ENCODE data around the gene MRGPRE. TPM values are rescaled to one million over a fixed set of nuclear protein-coding genes. Genes with fewer than 3 reads are reported as not detected.

Gene MRGPRE
- polyA plus RNA-seq, 1 donor from 2014 or later = not detected

GRCh38 chr11:3221408-3222002, 10.7 kb downstream of the MRGPRE start:
- H3K9me3 Mint-ChIP-seq = peaks cover 0 to 3% (median 0%) of the 10 kb centered on the region in 3 donors
- H3K27ac Mint-ChIP-seq = no peak overlapping the region
- no peak overlapping the region for H3K4me3 Mint-ChIP-seq
- H3K36me3 Mint-ChIP-seq = no peaks in the 10 kb centered on the region
- peaks cover 17% of the 10 kb centered on the region for H3K27me3 Mint-ChIP-seq
- no peaks in the 10 kb centered on the region for H3K4me1 Mint-ChIP-seq

DNA sequence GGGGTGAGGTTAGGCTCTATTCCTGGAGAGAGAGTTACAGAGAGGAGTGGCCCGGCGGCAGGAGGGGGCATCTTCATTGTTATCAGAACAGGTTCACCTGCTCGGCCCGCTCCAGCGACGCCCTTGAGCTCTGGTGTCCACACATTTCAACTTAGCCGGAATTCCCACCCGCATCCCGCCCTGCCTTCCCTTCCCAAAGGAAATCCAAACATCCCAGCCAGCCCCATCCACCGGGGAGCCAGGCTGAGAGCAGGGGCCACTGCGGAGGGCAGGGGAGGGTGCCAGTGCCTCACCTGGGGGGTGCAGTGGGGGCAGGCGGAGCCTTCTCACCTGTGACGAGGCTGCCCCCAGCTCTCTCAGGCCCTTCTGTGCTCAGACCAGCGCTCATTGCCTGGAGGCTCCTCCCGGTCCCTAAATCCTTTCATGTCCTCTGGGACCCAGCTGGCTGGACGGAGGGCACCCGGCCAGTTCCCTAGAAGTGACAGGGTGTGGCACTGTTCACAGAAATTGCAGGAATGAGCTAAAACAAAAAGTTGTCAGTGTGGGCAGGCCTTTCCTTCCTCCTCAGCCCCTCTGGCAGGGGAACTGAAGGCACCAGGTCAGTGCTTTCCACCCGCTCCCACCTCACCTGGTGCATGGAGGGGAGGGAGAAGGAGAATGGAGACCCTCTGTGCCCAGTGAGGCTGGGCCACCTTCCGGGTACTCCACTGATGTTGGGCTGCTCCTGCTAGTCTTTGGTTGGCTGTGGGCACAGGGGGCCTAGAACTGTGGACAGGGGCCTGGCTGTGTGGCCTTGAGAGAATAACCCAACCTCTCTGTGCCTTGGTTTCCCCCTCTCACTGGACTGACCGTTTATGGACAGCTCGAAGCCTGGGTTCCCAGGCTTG, 11.5 kb downstream of the MRGPRE start:
- H3K36me3 Mint-ChIP-seq = no peaks in the 10 kb centered on the region
- H3K9me3 Mint-ChIP-seq = peaks cover 0 to 3% (median 0%) of the 10 kb centered on the region in 3 donors
- no peak overlapping the region for H3K27ac Mint-ChIP-seq

DNA sequence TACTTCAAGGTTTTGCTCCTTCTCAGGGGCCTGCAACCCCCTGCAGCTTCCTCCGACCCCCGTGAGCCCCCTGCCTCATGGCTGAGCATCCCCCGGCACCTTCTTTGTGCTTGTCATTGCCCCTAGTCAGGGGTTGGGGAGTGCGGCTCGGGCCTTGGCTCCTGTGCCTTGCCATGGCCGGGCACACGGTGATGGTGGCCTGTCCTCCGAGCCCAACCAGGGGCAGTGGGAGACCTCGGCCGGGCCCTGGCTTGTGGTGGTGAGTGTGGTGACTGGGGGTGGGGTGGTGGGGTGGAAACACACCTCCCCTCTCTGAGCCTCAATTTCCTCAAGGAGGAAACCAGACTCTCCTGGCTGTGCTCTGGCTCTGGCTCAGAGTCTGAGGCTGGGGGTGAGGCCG, 12.1 kb downstream of the MRGPRE start:
- no peaks in the 10 kb centered on the region for H3K36me3 Mint-ChIP-seq

More for the DNA sequence above, 11.5 kb downstream of the MRGPRE start:
- Mint-ChIP-seq H3K4me1 (no peaks in the 10 kb centered on the region), H3K27me3 (peaks cover 17% of the 10 kb centered on the region), H3K4me3 (no peak overlapping the region)

GRCh38 chr11:3219281-3219892, 12.8 kb downstream of the MRGPRE start:
- H3K27me3 Mint-ChIP-seq = peaks cover 19% of the 10 kb centered on the region
- H3K27ac Mint-ChIP-seq = no peak overlapping the region
- H3K36me3 Mint-ChIP-seq = no peaks in the 10 kb centered on the region
- H3K9me3 Mint-ChIP-seq = no peaks in the 10 kb centered on the region
- no peaks in the 10 kb centered on the region for H3K4me1 Mint-ChIP-seq
- no peak overlapping the region for H3K4me3 Mint-ChIP-seq

More for the DNA sequence above, 12.1 kb downstream of the MRGPRE start:
- Mint-ChIP-seq H3K9me3 (peaks cover 0 to 3% (median 0%) of the 10 kb centered on the region in 3 donors), H3K27me3 (peaks cover 19% of the 10 kb centered on the region), H3K27ac (no peak overlapping the region), H3K4me1 (no peaks in the 10 kb centered on the region), H3K4me3 (no peak overlapping the region)

DNA sequence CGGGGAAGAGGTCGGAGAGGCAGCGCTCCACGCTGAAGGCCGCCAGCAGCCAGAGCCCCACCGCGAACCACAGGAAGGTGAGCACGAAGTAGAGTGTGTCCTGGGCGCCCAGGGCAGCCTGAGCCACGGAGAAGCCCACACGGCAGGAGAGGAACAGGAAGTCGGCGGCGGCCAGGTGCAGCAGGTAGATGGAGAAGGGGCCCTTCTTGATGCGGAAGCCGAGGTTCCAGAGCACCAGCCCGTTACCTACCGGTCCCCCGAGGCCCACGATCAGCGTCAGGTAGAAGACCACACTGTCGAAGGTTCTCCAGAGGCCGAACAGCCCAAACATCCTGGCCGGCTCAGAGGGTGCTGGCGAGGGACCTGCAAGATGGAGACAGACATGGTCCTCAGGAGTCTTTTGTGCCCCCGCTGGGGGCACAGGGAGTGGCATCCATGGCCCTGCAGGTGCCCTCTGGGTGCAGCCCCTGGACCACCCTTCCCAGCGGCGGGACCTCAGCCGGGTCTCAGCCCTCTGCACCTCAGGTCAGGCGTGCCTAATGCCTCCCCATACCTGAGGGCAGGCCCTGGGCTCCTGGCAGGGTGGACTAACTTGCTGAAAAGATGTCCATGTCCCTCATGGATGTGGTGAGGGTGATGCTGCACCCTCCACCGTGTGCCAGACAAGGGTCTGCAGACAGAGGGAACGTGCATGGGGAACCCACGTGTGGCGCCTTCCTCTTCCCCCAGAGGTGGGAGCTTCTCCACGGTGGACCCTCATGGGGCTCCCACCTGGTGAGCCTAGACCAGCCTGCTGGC, 13.5 kb downstream of the MRGPRE start, which contains the start of gene MRGPRG:
TSS of gene MRGPRG (minus strand) at position 331 of the 798 bp plus-strand sequence. CDS start at position 331, 0 bp downstream.
- Mint-ChIP-seq H3K4me3 (no peak within 1 kb of the TSS), H3K9me3 (peaks cover 0 to 5% (median 0%) of the 10 kb centered on the region in 3 donors), H3K27me3 (peaks cover 19% of the 10 kb centered on the region), H3K4me1 (no peaks in the 10 kb centered on the region), H3K27ac (no peak within 1 kb of the TSS), H3K36me3 (no peaks in the 10 kb centered on the region)

DNA sequence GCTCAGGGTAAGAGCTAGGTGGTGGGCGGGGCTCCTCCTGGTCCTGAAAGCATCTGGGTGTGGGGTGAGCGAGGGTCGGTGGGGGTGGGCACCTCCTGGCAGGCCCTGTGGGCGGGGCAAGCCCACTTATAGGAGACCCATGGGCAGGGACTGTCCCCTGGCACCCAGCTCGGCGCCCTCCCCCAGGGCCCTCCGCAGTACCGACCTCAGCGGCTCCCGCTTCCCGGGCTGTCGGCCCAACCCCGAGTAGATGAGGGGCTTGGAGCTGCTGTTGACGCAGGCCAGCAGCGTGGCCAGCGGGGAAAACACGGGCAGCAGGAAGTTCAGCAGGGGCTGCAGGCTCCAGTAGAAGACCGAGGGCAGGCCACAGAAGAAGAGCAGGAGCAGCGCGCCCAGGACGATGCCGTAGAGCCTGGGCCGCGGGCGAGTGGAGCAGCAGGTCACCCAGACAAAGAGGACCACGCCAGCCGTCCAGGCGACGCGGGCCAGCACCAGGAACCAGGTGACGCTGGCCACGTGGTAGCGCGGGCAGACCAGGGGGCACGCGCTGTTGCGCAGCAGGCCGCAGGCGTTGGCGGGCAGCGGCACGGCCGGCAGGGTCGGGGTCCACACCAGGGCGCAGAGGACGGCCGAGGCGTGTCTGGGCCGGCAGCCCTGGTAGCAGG, 14.3 kb downstream of the MRGPRE start:
- peaks cover 0 to 6% (median 0%) of the 10 kb centered on the region in 3 donors for H3K9me3 Mint-ChIP-seq
- no peaks in the 10 kb centered on the region for H3K36me3 Mint-ChIP-seq
- no peak overlapping the region for H3K4me3 Mint-ChIP-seq
- peaks cover 16% of the 10 kb centered on the region for H3K27me3 Mint-ChIP-seq
- H3K27ac Mint-ChIP-seq = no peak overlapping the region
- no peaks in the 10 kb centered on the region for H3K4me1 Mint-ChIP-seq

GRCh38 chr11:3216027-3216525, 16.1 kb downstream of the MRGPRE start:
- H3K4me3 Mint-ChIP-seq = no peak overlapping the region
- H3K27me3 Mint-ChIP-seq = peaks cover 13% of the 10 kb centered on the region
- no peaks in the 10 kb centered on the region for H3K36me3 Mint-ChIP-seq
- no peak overlapping the region for H3K27ac Mint-ChIP-seq
- peaks cover 0 to 13% (median 0%) of the 10 kb centered on the region in 3 donors for H3K9me3 Mint-ChIP-seq
- no peaks in the 10 kb centered on the region for H3K4me1 Mint-ChIP-seq

- no peaks in the 10 kb centered on the region for H3K36me3 Mint-ChIP-seq
- peaks cover 0 to 17% (median 0%) of the 10 kb centered on the region in 3 donors for H3K9me3 Mint-ChIP-seq
- H3K27ac Mint-ChIP-seq = no peak overlapping the region
- H3K4me3 Mint-ChIP-seq = no peak overlapping the region
- no peaks in the 10 kb centered on the region for H3K4me1 Mint-ChIP-seq
- H3K27me3 Mint-ChIP-seq = peaks cover 13% of the 10 kb centered on the region
These were observed 16.7 kb downstream of the MRGPRE start for GRCh38 chr11:3215346-3216026.

DNA sequence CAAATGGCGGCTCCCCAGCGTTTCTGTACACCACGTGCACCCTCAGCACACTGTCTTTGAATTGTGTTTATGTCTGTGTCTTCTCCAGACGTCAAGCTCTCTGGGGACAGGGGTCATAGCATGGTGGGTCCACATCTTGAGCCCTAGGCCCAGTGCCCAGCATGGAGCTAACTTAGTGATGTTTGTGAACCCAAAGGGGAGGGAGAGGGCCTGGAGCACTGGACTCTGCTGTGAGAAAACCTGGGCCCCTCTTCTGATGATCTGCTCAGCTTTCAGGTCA, 17.9 kb downstream of the MRGPRE start:
- Mint-ChIP-seq H3K4me3 (peak overlapping the region in 1 of 4 donors; percentile 70), H3K27me3 (peaks cover 10% of the 10 kb centered on the region), H3K4me1 (no peaks in the 10 kb centered on the region), H3K9me3 (peaks cover 0 to 17% (median 0%) of the 10 kb centered on the region in 3 donors), H3K36me3 (no peaks in the 10 kb centered on the region), H3K27ac (no peak overlapping the region)

- Mint-ChIP-seq H3K4me1 (no peaks in the 10 kb centered on the region), H3K9me3 (peaks cover 0 to 17% (median 0%) of the 10 kb centered on the region in 3 donors), H3K27ac (no peak overlapping the region), H3K36me3 (no peaks in the 10 kb centered on the region), H3K4me3 (peak overlapping the region in 2 of 4 donors; percentile 25 to 70), H3K27me3 (peaks cover 10% of the 10 kb centered on the region)
These were observed 18.4 kb downstream of the MRGPRE start for GRCh38 chr11:3213659-3214419.

DNA sequence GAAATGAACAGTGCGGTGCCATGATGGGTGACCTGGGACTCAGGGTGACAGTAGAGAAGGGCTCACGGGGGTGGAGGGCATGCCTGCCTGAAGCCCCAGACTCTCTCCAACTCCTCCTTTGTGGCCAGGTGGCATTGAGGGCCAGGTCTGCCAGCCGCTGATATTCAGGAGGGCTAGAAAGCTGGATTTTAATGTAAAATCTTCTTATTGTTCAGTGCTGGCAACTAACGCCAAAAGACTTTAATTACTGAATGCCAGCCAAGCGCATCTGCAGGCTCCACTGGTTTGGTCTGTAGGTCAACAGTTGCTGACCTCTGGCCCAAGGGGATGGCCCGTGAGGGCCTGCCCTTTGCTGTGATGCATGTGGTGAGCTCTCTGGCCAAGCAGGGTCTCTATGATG, 23.9 kb downstream of the MRGPRE start:
- Mint-ChIP-seq H3K27ac (no peak overlapping the region), H3K27me3 (peaks cover 6% of the 10 kb centered on the region), H3K36me3 (no peaks in the 10 kb centered on the region), H3K4me3 (no peak overlapping the region), H3K9me3 (peaks cover 0 to 11% (median 0%) of the 10 kb centered on the region in 3 donors), H3K4me1 (no peaks in the 10 kb centered on the region)

DNA sequence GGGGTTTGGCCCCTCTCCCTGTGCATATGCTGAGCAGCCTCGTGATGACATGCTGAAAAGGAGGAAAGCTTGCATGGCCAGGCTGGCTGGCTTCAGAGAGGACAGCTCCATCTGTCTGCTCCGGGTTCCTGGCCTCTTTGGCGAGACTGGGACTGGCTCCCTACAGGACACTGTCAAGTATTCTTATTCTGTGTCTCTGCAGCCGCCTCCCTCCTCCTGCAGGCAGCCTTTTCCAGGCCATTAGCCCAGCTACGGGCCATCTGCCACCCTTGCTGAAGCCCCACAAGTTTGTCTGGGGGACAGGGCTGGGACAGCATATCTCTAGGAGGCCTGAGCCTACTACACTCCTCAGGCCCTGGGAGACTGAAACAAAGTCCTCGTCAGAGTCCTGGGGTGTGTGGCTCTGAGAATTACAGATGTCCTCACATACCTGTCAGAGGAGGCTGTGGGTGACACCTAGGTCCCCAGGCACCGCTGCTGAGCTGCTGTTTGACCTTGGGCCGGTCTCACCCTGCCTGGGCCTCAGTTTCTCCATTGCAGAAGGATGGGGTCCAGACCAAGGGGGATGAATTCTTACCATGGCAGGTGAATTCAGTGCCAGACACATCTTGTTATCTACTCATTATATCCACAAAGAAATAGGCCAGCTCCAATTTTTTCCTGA, 24.6 kb downstream of the MRGPRE start:
- Mint-ChIP-seq H3K27me3 (peaks cover 6% of the 10 kb centered on the region), H3K36me3 (no peaks in the 10 kb centered on the region), H3K9me3 (peaks cover 0 to 11% (median 0%) of the 10 kb centered on the region in 3 donors), H3K4me3 (no peak overlapping the region), H3K4me1 (no peaks in the 10 kb centered on the region), H3K27ac (no peak overlapping the region)

DNA sequence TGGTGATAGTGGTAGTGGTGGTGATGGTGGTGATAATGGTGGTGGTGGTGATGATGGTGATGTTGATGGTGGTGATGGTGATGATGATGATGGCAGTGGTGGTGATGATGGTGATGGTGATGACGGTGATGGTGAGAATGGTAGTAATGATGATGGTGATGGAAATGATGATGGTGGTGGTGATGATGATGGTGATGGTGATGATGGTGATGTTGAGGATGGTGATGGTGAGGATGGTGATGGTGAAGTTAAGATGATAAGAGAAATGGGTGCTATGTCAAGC, 25.4 kb downstream of the MRGPRE start:
- Mint-ChIP-seq H3K27me3 (peaks cover 8% of the 10 kb centered on the region), H3K27ac (no peak overlapping the region), H3K9me3 (peaks cover 0 to 11% (median 0%) of the 10 kb centered on the region in 3 donors), H3K4me1 (no peaks in the 10 kb centered on the region), H3K4me3 (no peak overlapping the region), H3K36me3 (no peaks in the 10 kb centered on the region)
